Measurements from ENCODE around the gene LRRTM3.

Gene LRRTM3

GRCh38 chr10:66941491-66941890 is 15.7 kb downstream of the LRRTM3 start:
- Histone ChIP-seq H4K20me1 (ENCODE audit: insufficient read depth) (no peaks in the 10 kb centered on the region), H3K27ac (no peak overlapping the region)

GRCh38 chr10:66942407-66942806 is 16.6 kb downstream of the LRRTM3 start:
- no peak overlapping the region for H3K4me3 ChIP-seq (IDR thresholded peaks at IDR 0.05; ENCODE audit: insufficient read depth, low read depth, low read length)
- H3K4me2 ChIP-seq = no peak overlapping the region
- no peaks in the 10 kb centered on the region for H3K36me3 ChIP-seq (ENCODE audit: insufficient read depth)
- H3K4me1 ChIP-seq (ENCODE audit: low read depth, poor library complexity, severe bottlenecking) = no peaks in the 10 kb centered on the region
- no peaks in the 10 kb centered on the region for H3K27me3 ChIP-seq (ENCODE audit: insufficient read depth, low read depth)
- no peak for TF ChIP-seq CTCF (conservative IDR thresholded peaks at IDR 0.05; ENCODE audit: low read depth, low read length)
- no peaks in the 10 kb centered on the region for H3K79me2 ChIP-seq (ENCODE audit: insufficient read depth, low read depth)
- H2AFZ ChIP-seq (ENCODE audit: low read depth) = no peak overlapping the region
- no peak overlapping the region for H3K27ac ChIP-seq
- no peaks in the 10 kb centered on the region for H4K20me1 ChIP-seq (ENCODE audit: insufficient read depth)
- H3K9ac ChIP-seq = no peak overlapping the region

More at GRCh38 chr10:66941491-66941890, 15.7 kb downstream of the LRRTM3 start:
- H2AFZ ChIP-seq (ENCODE audit: low read depth) = no peak overlapping the region
- no peak for TF ChIP-seq CTCF (conservative IDR thresholded peaks at IDR 0.05; ENCODE audit: low read depth, low read length)
- H3K4me1 ChIP-seq (ENCODE audit: low read depth, poor library complexity, severe bottlenecking) = no peaks in the 10 kb centered on the region
- H3K79me2 ChIP-seq (ENCODE audit: insufficient read depth, low read depth) = no peaks in the 10 kb centered on the region
- H3K4me3 ChIP-seq (IDR thresholded peaks at IDR 0.05; ENCODE audit: insufficient read depth, low read depth, low read length) = no peak overlapping the region
- no peak overlapping the region for H3K4me2 ChIP-seq
- H3K27me3 ChIP-seq (ENCODE audit: insufficient read depth, low read depth) = no peaks in the 10 kb centered on the region
- no peaks in the 10 kb centered on the region for H3K36me3 ChIP-seq (ENCODE audit: insufficient read depth)
- no peak overlapping the region for H3K9ac ChIP-seq

- H3K4me1 ChIP-seq (ENCODE audit: low read depth, poor library complexity, severe bottlenecking) = no peaks in the 10 kb centered on the region
- H3K27ac ChIP-seq = no peak overlapping the region
- H3K4me3 ChIP-seq (IDR thresholded peaks at IDR 0.05; ENCODE audit: insufficient read depth, low read depth, low read length) = no peak overlapping the region
These were observed 17.8 kb downstream of the LRRTM3 start for GRCh38 chr10:66943590-66943989.

GRCh38 chr10:66951896-66952295 is 26.1 kb downstream of the LRRTM3 start:
- H3K4me2 ChIP-seq = no peak overlapping the region
- no peaks in the 10 kb centered on the region for H3K36me3 ChIP-seq (ENCODE audit: insufficient read depth)
- H3K4me3 ChIP-seq (IDR thresholded peaks at IDR 0.05; ENCODE audit: insufficient read depth, low read depth, low read length) = no peak overlapping the region
- no peak overlapping the region for H3K9ac ChIP-seq
- no peak overlapping the region for H2AFZ ChIP-seq (ENCODE audit: low read depth)
- no peaks in the 10 kb centered on the region for H3K27me3 ChIP-seq (ENCODE audit: insufficient read depth, low read depth)
- no peaks in the 10 kb centered on the region for H3K79me2 ChIP-seq (ENCODE audit: insufficient read depth, low read depth)
- no peak overlapping the region for H3K27ac ChIP-seq
- H3K4me1 ChIP-seq (ENCODE audit: low read depth, poor library complexity, severe bottlenecking) = no peaks in the 10 kb centered on the region
- H4K20me1 ChIP-seq (ENCODE audit: insufficient read depth) = no peaks in the 10 kb centered on the region
- no peak for TF ChIP-seq CTCF (conservative IDR thresholded peaks at IDR 0.05; ENCODE audit: low read depth, low read length)

More at GRCh38 chr10:66943590-66943989, 17.8 kb downstream of the LRRTM3 start:
- TF ChIP-seq CTCF (conservative IDR thresholded peaks at IDR 0.05; ENCODE audit: low read depth, low read length) = no peak
- H2AFZ ChIP-seq (ENCODE audit: low read depth) = no peak overlapping the region
- H4K20me1 ChIP-seq (ENCODE audit: insufficient read depth) = no peaks in the 10 kb centered on the region
- H3K4me2 ChIP-seq = no peak overlapping the region
- H3K9ac ChIP-seq = no peak overlapping the region
- H3K79me2 ChIP-seq (ENCODE audit: insufficient read depth, low read depth) = no peaks in the 10 kb centered on the region
- no peaks in the 10 kb centered on the region for H3K36me3 ChIP-seq (ENCODE audit: insufficient read depth)
- H3K27me3 ChIP-seq (ENCODE audit: insufficient read depth, low read depth) = no peaks in the 10 kb centered on the region

Measured in KMS-11 (cell line).